C4-2B (cell line): ENCODE results near the gene MAP1B.

Experiments
- H3K27ac ChIP-seq: fragments of 450-650 bp; 2 replicates; pipeline ENCODE4 v1.5.1; 2017
- CTCF ChIP-seq: fragments of 450-650 bp; conservative IDR thresholded peaks from 2 replicates; pipeline ENCODE4 v1.5.1; 2017; ENCODE audit warnings: mild to moderate bottlenecking
- ZFX ChIP-seq: fragments of 450-650 bp; IDR thresholded peaks from 2 replicates; pipeline ENCODE4 v1.6.1; 2017

The MAP1B gene

DNA sequence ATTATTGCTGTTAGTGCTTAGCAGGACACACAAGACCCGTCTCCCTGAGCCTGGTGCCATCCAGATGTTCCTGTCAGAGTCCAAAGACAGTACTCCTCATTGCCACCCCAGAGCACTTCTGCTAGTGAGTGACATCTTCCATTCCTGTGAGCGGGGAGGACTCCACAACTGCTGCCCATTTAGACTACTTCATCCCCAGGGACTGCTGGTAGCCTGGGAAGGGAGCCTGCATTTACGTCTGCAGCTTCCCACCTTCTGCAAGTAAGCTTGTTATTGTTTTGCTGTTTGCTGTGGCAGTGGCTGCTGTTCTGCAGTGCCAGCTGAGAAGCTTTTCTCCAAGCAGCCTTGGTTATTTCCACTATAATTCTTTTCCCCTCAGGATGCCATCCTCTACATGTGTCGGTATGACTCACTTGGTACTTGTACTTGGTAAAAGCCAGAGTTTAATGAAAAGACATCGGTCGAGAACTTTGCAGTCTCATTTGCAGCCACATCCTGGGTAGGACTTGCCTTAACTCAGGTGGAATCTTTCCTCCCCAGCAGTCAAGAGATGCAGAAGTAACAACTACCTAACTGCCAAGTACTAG is 10.6 kb upstream of the MAP1B start:
- no peak for TF ChIP-seq ZFX
- TF ChIP-seq CTCF = no peak
- no peak overlapping the region for H3K27ac ChIP-seq

- TF ChIP-seq CTCF (no peak), ZFX (no peak)
- H3K27ac ChIP-seq = no peak overlapping the region
These were observed 5.4 kb upstream of the MAP1B start for GRCh38 chr5:72101828-72102227.

DNA sequence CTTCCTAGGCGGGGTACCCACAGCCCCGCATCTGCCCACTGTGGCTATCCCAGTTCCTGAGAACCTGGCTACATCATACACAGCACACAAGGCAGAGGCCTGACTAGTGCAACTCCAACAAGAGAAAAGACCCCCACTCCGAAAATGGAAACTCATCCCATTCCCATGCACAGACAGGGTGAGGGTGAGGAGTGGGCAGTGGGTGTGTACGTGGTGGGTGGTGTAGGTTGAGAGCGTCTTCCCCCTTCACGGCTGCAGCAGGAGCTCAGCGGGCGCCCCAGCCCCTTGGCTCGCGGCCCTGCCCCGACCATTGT is 501 bp upstream of the MAP1B start:
- no peak for TF ChIP-seq ZFX
- no peak overlapping the region for H3K27ac ChIP-seq

DNA sequence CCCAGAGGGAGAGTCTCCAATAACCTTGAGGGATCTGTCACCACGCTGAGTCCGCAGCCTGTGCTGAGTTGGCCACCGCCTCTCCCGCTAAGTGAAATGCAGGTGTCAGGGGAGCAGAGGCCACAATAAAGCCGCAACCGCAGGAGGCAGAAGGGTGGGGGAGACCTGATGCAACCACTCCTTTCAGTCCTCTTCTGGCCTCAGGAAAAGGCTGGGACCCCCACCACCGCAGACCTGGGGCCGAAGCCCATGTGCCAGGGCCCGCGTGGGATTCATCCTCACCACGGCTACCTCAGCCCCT is 576 bp downstream of the MAP1B start:
- H3K27ac ChIP-seq = peak overlapping the region; percentile 12; the same call in 1 of the 2 replicates

GRCh38 chr5:72108202-72109061 is 1.2 kb downstream of the MAP1B start:
- no peak overlapping the region for H3K27ac ChIP-seq
- TF ChIP-seq CTCF (no peak), ZFX (no peak)

More for the DNA sequence above, 576 bp downstream of the MAP1B start:
- TF ChIP-seq ZFX (no peak), CTCF (no peak)

- TF ChIP-seq ZFX = no peak
- TF ChIP-seq CTCF = no peak
- no peak overlapping the region for H3K27ac ChIP-seq
These were observed 1.8 kb downstream of the MAP1B start for GRCh38 chr5:72109062-72109411.

DNA sequence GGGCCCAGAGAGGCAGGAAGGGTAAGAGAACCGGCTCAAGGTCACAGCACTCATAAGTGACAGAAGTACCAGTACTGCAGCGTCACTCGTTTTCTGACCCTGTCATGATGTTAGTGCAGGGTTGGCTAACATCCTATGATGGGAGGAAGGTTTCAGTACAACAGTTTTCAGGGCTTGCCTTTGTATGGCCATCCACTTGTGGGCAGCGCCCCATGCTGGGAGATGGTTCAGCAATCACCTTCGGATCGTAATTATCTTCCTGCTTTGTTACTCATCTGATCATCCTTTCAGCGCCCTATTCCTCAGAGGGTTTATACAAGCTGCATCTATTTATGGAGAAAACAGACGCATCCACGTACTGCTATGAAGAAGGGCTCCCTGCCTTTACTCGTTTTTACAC is 2.4 kb downstream of the MAP1B start:
- TF ChIP-seq ZFX (no peak), CTCF (0 out of 2 replicates have a peak, but pooled peaks have one; percentile 10)
- no peak overlapping the region for H3K27ac ChIP-seq

DNA sequence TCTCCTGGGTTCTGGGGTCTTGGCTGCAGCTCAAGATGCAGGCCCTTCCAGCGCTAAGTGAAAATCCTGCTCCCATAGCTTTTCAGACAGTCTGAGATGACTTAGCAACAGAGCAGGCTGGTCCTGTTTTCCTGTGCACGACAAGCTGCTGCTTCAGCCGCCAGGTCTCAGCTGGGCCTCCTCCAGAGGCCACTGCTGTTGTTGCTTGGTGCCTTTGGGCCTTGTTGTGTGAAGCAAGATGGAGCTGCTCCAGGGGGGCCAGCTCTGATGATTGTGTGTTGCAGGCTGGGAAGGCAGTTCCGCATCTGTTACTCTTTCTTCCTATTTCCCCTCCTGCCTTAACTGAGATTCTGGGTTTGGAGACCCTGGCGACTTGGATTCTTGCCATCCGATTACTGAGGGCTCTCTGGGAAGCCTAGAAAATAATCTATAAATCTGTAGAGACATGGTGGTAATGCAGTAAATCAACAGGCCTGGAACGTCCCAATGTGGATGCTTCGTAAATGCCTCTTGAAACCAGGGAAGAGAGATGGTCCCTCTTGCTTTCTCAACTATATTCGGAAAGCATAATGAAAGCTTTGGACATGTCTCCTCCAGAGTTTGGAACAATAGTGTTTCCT is 3.2 kb downstream of the MAP1B start:
- no peak overlapping the region for H3K27ac ChIP-seq
- no peak for TF ChIP-seq CTCF
- TF ChIP-seq ZFX = no peak
